Measurements from ENCODE around the gene MEP1B. TPM values are rescaled to one million over a fixed set of nuclear protein-coding genes. Genes with fewer than 3 reads are reported as not detected.

The MEP1B gene
- total and polyA plus RNA-seq, 2 experiments from 2014 or later, result not detected

DNA sequence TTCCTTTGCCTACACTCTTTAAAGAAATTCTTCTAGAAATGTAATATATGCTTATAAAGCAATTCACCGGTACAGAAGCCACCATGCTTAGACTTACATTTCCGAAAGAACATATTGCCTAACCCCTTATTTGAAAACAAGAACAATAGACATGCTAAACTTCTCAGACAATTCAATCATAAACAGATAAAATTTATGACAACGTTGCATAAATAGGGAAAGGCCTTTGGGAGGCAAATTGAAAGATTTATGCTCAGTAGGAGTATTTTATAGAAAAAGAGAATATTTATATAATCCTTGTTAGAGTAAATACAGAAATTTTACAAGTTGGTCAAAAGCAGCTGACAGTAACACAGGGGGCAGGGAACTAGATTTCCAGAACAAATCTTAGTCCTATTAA is 16.2 kb upstream of the MEP1B start (continued):
- no peak for TF ChIP-seq JUNB (IDR thresholded peaks at IDR 0.05; ENCODE audit: unreplicated experiment)
- TF ChIP-seq, protein P1, sequence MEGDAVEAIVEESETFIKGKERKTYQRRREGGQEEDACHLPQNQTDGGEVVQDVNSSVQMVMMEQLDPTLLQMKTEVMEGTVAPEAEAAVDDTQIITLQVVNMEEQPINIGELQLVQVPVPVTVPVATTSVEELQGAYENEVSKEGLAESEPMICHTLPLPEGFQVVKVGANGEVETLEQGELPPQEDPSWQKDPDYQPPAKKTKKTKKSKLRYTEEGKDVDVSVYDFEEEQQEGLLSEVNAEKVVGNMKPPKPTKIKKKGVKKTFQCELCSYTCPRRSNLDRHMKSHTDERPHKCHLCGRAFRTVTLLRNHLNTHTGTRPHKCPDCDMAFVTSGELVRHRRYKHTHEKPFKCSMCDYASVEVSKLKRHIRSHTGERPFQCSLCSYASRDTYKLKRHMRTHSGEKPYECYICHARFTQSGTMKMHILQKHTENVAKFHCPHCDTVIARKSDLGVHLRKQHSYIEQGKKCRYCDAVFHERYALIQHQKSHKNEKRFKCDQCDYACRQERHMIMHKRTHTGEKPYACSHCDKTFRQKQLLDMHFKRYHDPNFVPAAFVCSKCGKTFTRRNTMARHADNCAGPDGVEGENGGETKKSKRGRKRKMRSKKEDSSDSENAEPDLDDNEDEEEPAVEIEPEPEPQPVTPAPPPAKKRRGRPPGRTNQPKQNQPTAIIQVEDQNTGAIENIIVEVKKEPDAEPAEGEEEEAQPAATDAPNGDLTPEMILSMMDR (conservative IDR thresholded peaks at IDR 0.05; ENCODE audit: low read depth in 2 of 2), result no peak
- no peak for TF ChIP-seq CREB1 (CRISPR knock-in tag; IDR thresholded peaks at IDR 0.05; ENCODE audit: low read depth)
- no peak for TF ChIP-seq STAT1 (IDR thresholded peaks at IDR 0.05; ENCODE audit: unreplicated experiment)

DNA sequence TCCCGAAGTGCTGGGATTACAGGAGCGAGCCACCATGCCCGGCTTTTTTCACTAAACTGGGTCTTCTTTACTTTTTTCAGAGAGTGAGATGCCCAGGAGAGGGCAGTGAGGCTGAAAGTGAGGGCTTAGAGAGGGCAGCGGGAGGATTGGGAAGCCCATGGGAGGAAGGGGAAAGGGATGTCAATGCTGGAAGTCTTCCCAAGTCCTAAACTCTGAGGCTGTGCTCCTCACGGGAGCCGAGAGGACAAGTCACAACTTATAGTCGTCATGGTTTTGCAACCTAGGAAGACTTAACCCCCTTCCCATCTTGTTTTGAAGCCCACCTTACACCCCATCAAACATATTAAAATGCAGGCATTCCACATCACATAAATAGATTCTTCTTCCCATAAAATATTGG is 15.1 kb upstream of the MEP1B start:
- peak; percentile 23 for DNase-seq (ENCODE audit: low spot score)
- H3K4me2 ChIP-seq, result no peak overlapping the region
- Mint-ChIP-seq H3K36me3 (ENCODE audit: low read depth) (no peaks in the 10 kb centered on the region), H3K9me3 (no peaks in the 10 kb centered on the region), H3K4me3 (no peak overlapping the region), H3K4me1 (no peaks in the 10 kb centered on the region), H3K27me3 (ENCODE audit: insufficient read depth, low read depth, poor library complexity) (peaks cover 5% of the 10 kb centered on the region), H3K27ac (no peak overlapping the region)
- H2AFZ ChIP-seq, result no peak overlapping the region
- no peaks in the 10 kb centered on the region for H3K9me2 ChIP-seq (ENCODE audit: insufficient read depth)
- no peaks in the 10 kb centered on the region for H3K4me1 ChIP-seq (ENCODE audit: insufficient read depth)
- no peak overlapping the region for H3K4me3 ChIP-seq
- no peaks in the 10 kb centered on the region for H4K20me1 ChIP-seq (replicated peaks; ENCODE audit: insufficient read depth)
- no peaks in the 10 kb centered on the region for H3K27me3 ChIP-seq (ENCODE audit: insufficient read depth)
- no peak overlapping the region for H3K27ac ChIP-seq (ENCODE audit: low read depth)
- no peak; the same call in 2 of the 3 replicates for ATAC-seq
- no peaks in the 10 kb centered on the region for H3F3A ChIP-seq (replicated peaks; ENCODE audit: low read depth)
- H3K36me3 ChIP-seq (ENCODE audit: insufficient read depth), result no peaks in the 10 kb centered on the region
- TF ChIP-seq EZH2 (IDR thresholded peaks at IDR 0.05; ENCODE audit: low read depth, unreplicated experiment), result no peak
- no peak for TF ChIP-seq NANOG (IDR thresholded peaks at IDR 0.05; ENCODE audit: borderline replicate concordance)
- TF ChIP-seq STAT1 (IDR thresholded peaks at IDR 0.05; ENCODE audit: unreplicated experiment), result no peak
- TF ChIP-seq, protein P1 (conservative IDR thresholded peaks at IDR 0.05; ENCODE audit: low read depth in 2 of 2), result peak in 1 of 2 experiments; percentile 22; a peak in 1 of 4 replicates
- TF ChIP-seq EZH2phosphoT487 (IDR thresholded peaks at IDR 0.05; ENCODE audit: unreplicated experiment), result no peak
- no peak for TF ChIP-seq JUNB (IDR thresholded peaks at IDR 0.05; ENCODE audit: unreplicated experiment)
- no peak for TF ChIP-seq ZNF114 (CRISPR knock-in tag; IDR thresholded peaks at IDR 0.05)
- TF ChIP-seq, protein P2, sequence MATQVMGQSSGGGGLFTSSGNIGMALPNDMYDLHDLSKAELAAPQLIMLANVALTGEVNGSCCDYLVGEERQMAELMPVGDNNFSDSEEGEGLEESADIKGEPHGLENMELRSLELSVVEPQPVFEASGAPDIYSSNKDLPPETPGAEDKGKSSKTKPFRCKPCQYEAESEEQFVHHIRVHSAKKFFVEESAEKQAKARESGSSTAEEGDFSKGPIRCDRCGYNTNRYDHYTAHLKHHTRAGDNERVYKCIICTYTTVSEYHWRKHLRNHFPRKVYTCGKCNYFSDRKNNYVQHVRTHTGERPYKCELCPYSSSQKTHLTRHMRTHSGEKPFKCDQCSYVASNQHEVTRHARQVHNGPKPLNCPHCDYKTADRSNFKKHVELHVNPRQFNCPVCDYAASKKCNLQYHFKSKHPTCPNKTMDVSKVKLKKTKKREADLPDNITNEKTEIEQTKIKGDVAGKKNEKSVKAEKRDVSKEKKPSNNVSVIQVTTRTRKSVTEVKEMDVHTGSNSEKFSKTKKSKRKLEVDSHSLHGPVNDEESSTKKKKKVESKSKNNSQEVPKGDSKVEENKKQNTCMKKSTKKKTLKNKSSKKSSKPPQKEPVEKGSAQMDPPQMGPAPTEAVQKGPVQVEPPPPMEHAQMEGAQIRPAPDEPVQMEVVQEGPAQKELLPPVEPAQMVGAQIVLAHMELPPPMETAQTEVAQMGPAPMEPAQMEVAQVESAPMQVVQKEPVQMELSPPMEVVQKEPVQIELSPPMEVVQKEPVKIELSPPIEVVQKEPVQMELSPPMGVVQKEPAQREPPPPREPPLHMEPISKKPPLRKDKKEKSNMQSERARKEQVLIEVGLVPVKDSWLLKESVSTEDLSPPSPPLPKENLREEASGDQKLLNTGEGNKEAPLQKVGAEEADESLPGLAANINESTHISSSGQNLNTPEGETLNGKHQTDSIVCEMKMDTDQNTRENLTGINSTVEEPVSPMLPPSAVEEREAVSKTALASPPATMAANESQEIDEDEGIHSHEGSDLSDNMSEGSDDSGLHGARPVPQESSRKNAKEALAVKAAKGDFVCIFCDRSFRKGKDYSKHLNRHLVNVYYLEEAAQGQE (IDR thresholded peaks at IDR 0.05; ENCODE audit: unreplicated experiment), result no peak
- no peaks in the 10 kb centered on the region for H3K79me2 ChIP-seq (replicated peaks; ENCODE audit: insufficient read depth)

All from GM23338 (cell line).